GM12878 (cell line): ENCODE measurements around the gene EPHA4. TPM values are rescaled to one million over a fixed set of nuclear protein-coding genes. Genes with fewer than 3 reads are reported as not detected.

Source experiments
- ATAC-seq: fragments of 200-7000 bp; cut with Tn5 transposase; 3 replicates; pipeline ENCODE4 v1.9.1; 2020; ENCODE audit warnings: mild to moderate bottlenecking, moderate library complexity
- BruUV-seq: library from RNA; stranded (reverse); fragments of 400-500 nt; replicated peaks from 2 replicates; lab custom pipeline; 2021; lab: Mats Ljungman, UMichigan
- CTCF ChIA-PET: fragments of 300-600 bp; sonication (Branson Sonifier 250); formaldehyde crosslinking; extraction: SDS; loops from one replicate; lab custom pipeline; 2021; ENCODE audit warnings: inconsistent platforms; lab: Yijun Ruan, JAX
- POLR2A ChIA-PET: fragments of 350-600 bp; formaldehyde crosslinking; extraction: SDS; loops from one replicate; lab custom pipeline; 2021; ENCODE audit warnings: inconsistent platforms; lab: Charles Lee
- RAD21 ChIA-PET: fragments of 300-600 bp; sonication (Branson Sonifier 250); formaldehyde crosslinking; loops from one replicate; lab custom pipeline; 2023; ENCODE audit warnings: antibody characterized with exemption; ENCODE audit not compliant: unreplicated experiment; lab: Charles Lee
- SMC1A ChIA-PET: fragments of 300-600 bp; sonication (Branson Sonifier 250); formaldehyde crosslinking; loops from one replicate; lab custom pipeline; 2023; ENCODE audit not compliant: unreplicated experiment, uncharacterized antibody; lab: Charles Lee
- DNase-seq: peaks from one replicate; pipeline ENCODE4 v3.0.0-alpha.2; 2011; ENCODE audit warnings: low read depth, low spot score
- FAIRE-seq: peaks from 3 replicates; lab custom pipeline; 2011; peaks lifted over from hg19 to GRCh38; lab: Jason Lieb, UNC
- H2AFZ ChIP-seq: 2 replicates; pipeline ENCODE4 v1.6.0; 2011; ENCODE audit warnings: low read depth, low read length, control low read depth; ENCODE audit not compliant: control insufficient read depth
- H3K27ac ChIP-seq: 2 replicates; pipeline ENCODE4 v1.5.1; 2011; ENCODE audit warnings: control low read depth; ENCODE audit not compliant: control insufficient read depth, insufficient read depth
- H3K27me3 ChIP-seq, 2 experiments: replicated peaks in 1 of 2; 2 replicates each; pipeline versions ENCODE4 v1.6.0 to v1.6.1; 2011; ENCODE audit warnings: low read length in 1 of 2; ENCODE audit not compliant: control insufficient read depth in 2 of 2, insufficient read depth in 2 of 2
- H3K36me3 ChIP-seq, 2 experiments: 2 replicates each; pipeline ENCODE4 v1.5.1; 2011; ENCODE audit warnings: low read length in 1 of 2; ENCODE audit not compliant: control insufficient read depth in 2 of 2, insufficient read depth in 2 of 2
- H3K4me1 ChIP-seq: 2 replicates; pipeline ENCODE4 v1.6.1; 2011; ENCODE audit warnings: mild to moderate bottlenecking, low read length, moderate library complexity, mixed read lengths; ENCODE audit not compliant: control insufficient read depth, insufficient read depth
- H3K4me2 ChIP-seq: 2 replicates; pipeline ENCODE4 v1.6.0; 2011; ENCODE audit warnings: control low read depth; ENCODE audit not compliant: control insufficient read depth, insufficient read depth
- H3K4me3 ChIP-seq: fragments of 200-600 bp; sonication (generic); 2 replicates; pipeline ENCODE4 v1.5.1; 2016
- H3K79me2 ChIP-seq: 2 replicates; pipeline ENCODE4 v1.6.0; 2011; ENCODE audit warnings: low read length; ENCODE audit not compliant: control insufficient read depth, insufficient read depth
- H3K9ac ChIP-seq: 2 replicates; pipeline ENCODE4 v1.8.0; 2011; ENCODE audit warnings: low read length, control low read depth, mixed read lengths; ENCODE audit not compliant: control insufficient read depth, insufficient read depth
- H3K9me3 ChIP-seq: replicated peaks from 3 replicates; pipeline ENCODE4 v1.5.1; 2011; ENCODE audit warnings: mild to moderate bottlenecking, low read length; ENCODE audit not compliant: control insufficient read depth, insufficient read depth
- H4K20me1 ChIP-seq: 2 replicates; pipeline ENCODE4 v1.6.0; 2011; ENCODE audit not compliant: control insufficient read depth, insufficient read depth
- CREB1 ChIP-seq: IDR thresholded peaks from 2 replicates; pipeline ENCODE4 v1.6.1; 2012; ENCODE audit warnings: low read depth, mild to moderate bottlenecking, inconsistent platforms
- LARP7 ChIP-seq: fragments of 450-650 bp; IDR thresholded peaks from 2 replicates; pipeline ENCODE4 v1.6.1; 2017; ENCODE audit warnings: mild to moderate bottlenecking
- MYB ChIP-seq: fragments of 150-350 bp; IDR thresholded peaks from 2 replicates; pipeline ENCODE4 v1.6.1; 2014; ENCODE audit warnings: mild to moderate bottlenecking, low read depth, low read length, borderline replicate concordance
- RBBP5 ChIP-seq: fragments of 200-600 bp; sonication (generic); conservative IDR thresholded peaks from 2 replicates; pipeline ENCODE4 v1.6.1; 2016
- SRF ChIP-seq, 2 experiments: IDR thresholded peaks; 2 replicates each; pipeline ENCODE4 v1.6.1; 2011; ENCODE audit warnings: low read depth in 2 of 2, low read length in 2 of 2, mild to moderate bottlenecking in 1 of 2, moderate library complexity in 1 of 2
- ZBED1 ChIP-seq: IDR thresholded peaks from 2 replicates; pipeline ENCODE4 v1.6.1; 2016; ENCODE audit warnings: borderline replicate concordance
- WGBS: methylation state at CpG from one replicate; pipeline ENCODE4 v1.1.6; 2016; ENCODE audit warnings: low lambda C conversion rate; ENCODE audit not compliant: insufficient replicate concordance, insufficient coverage; ENCODE audit errors: missing lambda C conversion rate; 5-methylcytosine and 5-hydroxymethylcytosine counted together
- in situ Hi-C: fragments of 300-500 bp; cut with MboI; formaldehyde crosslinking; loops from 9 replicates; pipeline ENCODE4 v1.14.3; 2018; ENCODE audit warnings: mixed read lengths
- intact Hi-C: fragments of 100-400 bp; cut with micrococcal nuclease; formaldehyde crosslinking; loops from one replicate; pipeline ENCODE4 v1.14.2; 2022; ENCODE audit not compliant: unreplicated experiment
- polyA plus RNA-seq, 11 experiments: library from polyadenylated mRNA; depleted of rRNA in 4 of 11; unstranded in 6 of 11; stranded (reverse) in 5 of 11; fragments of >200 nt; fragmentation: Nextera tagmentation in 4 of 11; fragmentation: Illumina TruSeq in 1 of 11; extraction: Ambion mirVana in 4 of 11; extraction: Trizol in 1 of 11; gene quantifications; 1 replicate in 1 of 11; 2 replicates in 10 of 11; pipeline versions ENCODE4 v1.2.1 to v1.2.3, GENCODE V29; 2011 to 2016; ENCODE audit warnings: inconsistent platforms in 2 of 11, missing spikeins in 2 of 11, low read depth in 1 of 11
- total RNA-seq, 4 experiments: library from RNA; depleted of rRNA in 3 of 4; stranded (reverse); fragments of >200 nt in 3 of 4; fragmentation: Illumina TruSeq in 1 of 4; extraction: Trizol in 1 of 4; gene quantifications; 2 replicates each; pipeline versions ENCODE4 v1.2.1 to v1.2.3, GENCODE V29; 2013 to 2021
- TF ChIP-seq, protein P1 (sequence below): IDR thresholded peaks from 2 replicates; pipeline ENCODE4 v1.6.1; 2011; ENCODE audit warnings: borderline replicate concordance, low read depth, mild to moderate bottlenecking, moderate library complexity, mixed read lengths, low read length; ENCODE audit not compliant: insufficient read depth; ENCODE audit errors: extremely low read length
- TF ChIP-seq, protein P2 (sequence below): fragments of 150-350 bp; IDR thresholded peaks from 2 replicates; pipeline ENCODE4 v1.6.1; 2014; ENCODE audit warnings: mild to moderate bottlenecking, low read depth, low read length
- TF ChIP-seq, protein P3 (sequence below): fragments of 450-650 bp; IDR thresholded peaks from 2 replicates; pipeline ENCODE4 v1.6.1; 2017; ENCODE audit warnings: borderline replicate concordance

EPHA4 gene
- total and polyA plus RNA-seq, 10 of the 15 experiments (the other 5 are each of a cell fraction or from before 2014, with no cell fraction given): 0.06 to 1.5 (median 0.33) TPM; not detected in 1

GRCh38 chr2:221553333-221553732 lies 18.8 kb downstream of the EPHA4 start:
- ATAC-seq (no peak), FAIRE-seq (no peak)
- intact Hi-C loops: no loop called here
- no peaks in the 10 kb centered on the region for H3K9me3 ChIP-seq
- H3K36me3 ChIP-seq: no peaks in the 10 kb centered on the region
- H3K9ac ChIP-seq: no peak overlapping the region
- CTCF ChIA-PET: no interaction called here
- no peaks in the 10 kb centered on the region for H3K27me3 ChIP-seq
- SMC1A ChIA-PET: no interaction called here
- no peak overlapping the region for H2AFZ ChIP-seq
- in situ Hi-C loops: no loop called here
- H3K79me2 ChIP-seq: no peaks in the 10 kb centered on the region
- TF ChIP-seq MYB (no peak), LARP7 (no peak), SRF (IDR thresholded peaks at IDR 0.05; ENCODE audit: low read depth in 2 of 2, low read length in 2 of 2) (no peak), RBBP5 (no peak), CREB1 (no peak), ZBED1 (no peak)
- TF ChIP-seq, protein P1, sequence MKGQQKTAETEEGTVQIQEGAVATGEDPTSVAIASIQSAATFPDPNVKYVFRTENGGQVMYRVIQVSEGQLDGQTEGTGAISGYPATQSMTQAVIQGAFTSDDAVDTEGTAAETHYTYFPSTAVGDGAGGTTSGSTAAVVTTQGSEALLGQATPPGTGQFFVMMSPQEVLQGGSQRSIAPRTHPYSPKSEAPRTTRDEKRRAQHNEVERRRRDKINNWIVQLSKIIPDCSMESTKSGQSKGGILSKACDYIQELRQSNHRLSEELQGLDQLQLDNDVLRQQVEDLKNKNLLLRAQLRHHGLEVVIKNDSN: no peak
- TF ChIP-seq, protein P2, sequence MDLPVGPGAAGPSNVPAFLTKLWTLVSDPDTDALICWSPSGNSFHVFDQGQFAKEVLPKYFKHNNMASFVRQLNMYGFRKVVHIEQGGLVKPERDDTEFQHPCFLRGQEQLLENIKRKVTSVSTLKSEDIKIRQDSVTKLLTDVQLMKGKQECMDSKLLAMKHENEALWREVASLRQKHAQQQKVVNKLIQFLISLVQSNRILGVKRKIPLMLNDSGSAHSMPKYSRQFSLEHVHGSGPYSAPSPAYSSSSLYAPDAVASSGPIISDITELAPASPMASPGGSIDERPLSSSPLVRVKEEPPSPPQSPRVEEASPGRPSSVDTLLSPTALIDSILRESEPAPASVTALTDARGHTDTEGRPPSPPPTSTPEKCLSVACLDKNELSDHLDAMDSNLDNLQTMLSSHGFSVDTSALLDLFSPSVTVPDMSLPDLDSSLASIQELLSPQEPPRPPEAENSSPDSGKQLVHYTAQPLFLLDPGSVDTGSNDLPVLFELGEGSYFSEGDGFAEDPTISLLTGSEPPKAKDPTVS: no peak
- TF ChIP-seq, protein P3, sequence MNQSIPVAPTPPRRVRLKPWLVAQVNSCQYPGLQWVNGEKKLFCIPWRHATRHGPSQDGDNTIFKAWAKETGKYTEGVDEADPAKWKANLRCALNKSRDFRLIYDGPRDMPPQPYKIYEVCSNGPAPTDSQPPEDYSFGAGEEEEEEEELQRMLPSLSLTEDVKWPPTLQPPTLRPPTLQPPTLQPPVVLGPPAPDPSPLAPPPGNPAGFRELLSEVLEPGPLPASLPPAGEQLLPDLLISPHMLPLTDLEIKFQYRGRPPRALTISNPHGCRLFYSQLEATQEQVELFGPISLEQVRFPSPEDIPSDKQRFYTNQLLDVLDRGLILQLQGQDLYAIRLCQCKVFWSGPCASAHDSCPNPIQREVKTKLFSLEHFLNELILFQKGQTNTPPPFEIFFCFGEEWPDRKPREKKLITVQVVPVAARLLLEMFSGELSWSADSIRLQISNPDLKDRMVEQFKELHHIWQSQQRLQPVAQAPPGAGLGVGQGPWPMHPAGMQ: no peak
- TF ChIP-seq, all 136 proteins: peak for 0
- no peak for DNase-seq
- Histone ChIP-seq H4K20me1 (no peaks in the 10 kb centered on the region), H3K27ac (no peak overlapping the region), H3K4me2 (no peak overlapping the region), H3K4me1 (peaks cover 13% of the 10 kb centered on the region), H3K4me3 (no peak overlapping the region)
- ChIA-PET POLR2A (no interaction called here), RAD21 (no interaction called here)
- BruUV-seq: no TSS peak
- 56% methylated on average over 4 of the region's 4 CpGs for WGBS
